Stimulated activated naive CD8-positive, alpha-beta T cell treated with anti-CD3 and anti-CD28 coated beads, Interleukin-15, Interleukin-2, amounts not matched to agents 100 ng/mL and 50 ng/mL, for 24 hours (primary cell): ENCODE measurements around the gene ADK.
"Not testable (repeated sequence)": the region's sequence is repeated elsewhere in the genome, so short reads cannot be mapped to it uniquely, and the experiment has no call there.

Experiments used
- H3K27ac Mint-ChIP-seq: one replicate; pipeline ENCODE4 v1.8.0; 2021; ENCODE audit warnings: mild to moderate bottlenecking, mixed read lengths
- H3K27me3 Mint-ChIP-seq: one replicate; pipeline ENCODE4 v1.8.0; 2021; ENCODE audit warnings: mixed read lengths
- H3K36me3 Mint-ChIP-seq: one replicate; pipeline ENCODE4 v1.8.0; 2021; ENCODE audit warnings: low read depth, mixed read lengths
- H3K4me1 Mint-ChIP-seq: one replicate; pipeline ENCODE4 v1.8.0; 2021; ENCODE audit warnings: low read depth, mixed read lengths
- H3K4me3 Mint-ChIP-seq: one replicate; pipeline ENCODE4 v1.8.0; 2021; ENCODE audit warnings: mild to moderate bottlenecking, mixed read lengths
- H3K9me3 Mint-ChIP-seq: one replicate; pipeline ENCODE4 v1.8.0; 2021; ENCODE audit warnings: mixed read lengths

Gene ADK

GRCh38 chr10:74518061-74518460 lies 367.0 kb downstream of the ADK start:
- Mint-ChIP-seq H3K27ac (no peak overlapping the region), H3K4me1 (peaks cover 4% of the 10 kb centered on the region), H3K27me3 (no peaks in the 10 kb centered on the region), H3K4me3 (no peak overlapping the region), H3K9me3 (peaks cover 24% of the 10 kb centered on the region), H3K36me3 (peaks cover 39% of the 10 kb centered on the region)

- Mint-ChIP-seq H3K4me3 (no peak overlapping the region), H3K9me3 (no peaks in the 10 kb centered on the region), H3K27me3 (no peaks in the 10 kb centered on the region), H3K36me3 (peaks cover 26% of the 10 kb centered on the region), H3K27ac (no peak overlapping the region), H3K4me1 (no peaks in the 10 kb centered on the region)
These were observed 370.5 kb downstream of the ADK start for GRCh38 chr10:74521526-74521925.

GRCh38 chr10:74523199-74523598 lies 372.2 kb downstream of the ADK start:
- Mint-ChIP-seq H3K9me3 (no peaks in the 10 kb centered on the region), H3K4me3 (no peak overlapping the region), H3K27ac (peak overlapping the region; percentile 5), H3K36me3 (peaks cover 36% of the 10 kb centered on the region), H3K4me1 (no peaks in the 10 kb centered on the region), H3K27me3 (no peaks in the 10 kb centered on the region)

- H3K4me3 Mint-ChIP-seq = no peak overlapping the region
- no peaks in the 10 kb centered on the region for H3K4me1 Mint-ChIP-seq
- peaks cover 47% of the 10 kb centered on the region for H3K36me3 Mint-ChIP-seq
These were observed 374.9 kb downstream of the ADK start for GRCh38 chr10:74525885-74526284.

GRCh38 chr10:74527611-74528010 lies 376.6 kb downstream of the ADK start:
- not testable (repeated sequence) for H3K9me3 Mint-ChIP-seq, H3K4me3 Mint-ChIP-seq, H3K4me1 Mint-ChIP-seq, H3K27me3 Mint-ChIP-seq
- H3K36me3 Mint-ChIP-seq = peaks cover 49% of the 10 kb centered on the region
- H3K27ac Mint-ChIP-seq = peak overlapping the region; percentile 48

More at GRCh38 chr10:74525885-74526284, 374.9 kb downstream of the ADK start:
- Mint-ChIP-seq H3K27ac (no peak overlapping the region), H3K27me3 (no peaks in the 10 kb centered on the region), H3K9me3 (no peaks in the 10 kb centered on the region)

- no peaks in the 10 kb centered on the region for H3K27me3 Mint-ChIP-seq
- H3K4me3 Mint-ChIP-seq = no peak overlapping the region
- H3K4me1 Mint-ChIP-seq = no peaks in the 10 kb centered on the region
- H3K36me3 Mint-ChIP-seq = peaks cover 39% of the 10 kb centered on the region
- H3K9me3 Mint-ChIP-seq = no peaks in the 10 kb centered on the region
- no peak overlapping the region for H3K27ac Mint-ChIP-seq
These were observed 378.2 kb downstream of the ADK start for GRCh38 chr10:74529205-74529604.

GRCh38 chr10:74530981-74531380 lies 380.0 kb downstream of the ADK start:
- Mint-ChIP-seq H3K27me3 (no peaks in the 10 kb centered on the region), H3K27ac (no peak overlapping the region), H3K4me3 (no peak overlapping the region)

GRCh38 chr10:74539317-74539716 lies 388.3 kb downstream of the ADK start:
- H3K27ac Mint-ChIP-seq = no peak overlapping the region
- no peak overlapping the region for H3K4me3 Mint-ChIP-seq
- H3K4me1 Mint-ChIP-seq = peaks cover 14% of the 10 kb centered on the region
- H3K27me3 Mint-ChIP-seq = no peaks in the 10 kb centered on the region
- H3K36me3 Mint-ChIP-seq = peaks cover 27% of the 10 kb centered on the region
- H3K9me3 Mint-ChIP-seq = no peaks in the 10 kb centered on the region

More at GRCh38 chr10:74530981-74531380, 380.0 kb downstream of the ADK start:
- no peaks in the 10 kb centered on the region for H3K9me3 Mint-ChIP-seq
- peaks cover 37% of the 10 kb centered on the region for H3K36me3 Mint-ChIP-seq
- peaks cover under 1% of the 10 kb centered on the region for H3K4me1 Mint-ChIP-seq

- no peak overlapping the region for H3K4me3 Mint-ChIP-seq
These were observed 390.4 kb downstream of the ADK start for GRCh38 chr10:74541375-74541774.

GRCh38 chr10:74542077-74542476 lies 391.1 kb downstream of the ADK start:
- Mint-ChIP-seq H3K4me3 (no peak overlapping the region), H3K9me3 (no peaks in the 10 kb centered on the region), H3K27me3 (no peaks in the 10 kb centered on the region), H3K4me1 (peaks cover 8% of the 10 kb centered on the region), H3K36me3 (peaks cover 22% of the 10 kb centered on the region), H3K27ac (no peak overlapping the region)

More at GRCh38 chr10:74541375-74541774, 390.4 kb downstream of the ADK start:
- Mint-ChIP-seq H3K27ac (no peak overlapping the region), H3K27me3 (no peaks in the 10 kb centered on the region), H3K36me3 (peaks cover 29% of the 10 kb centered on the region), H3K4me1 (peaks cover 11% of the 10 kb centered on the region), H3K9me3 (no peaks in the 10 kb centered on the region)

GRCh38 chr10:74543276-74543675 lies 392.3 kb downstream of the ADK start:
- no peaks in the 10 kb centered on the region for H3K27me3 Mint-ChIP-seq
- peaks cover 21% of the 10 kb centered on the region for H3K36me3 Mint-ChIP-seq
- H3K4me3 Mint-ChIP-seq = no peak overlapping the region
- H3K27ac Mint-ChIP-seq = no peak overlapping the region
- no peaks in the 10 kb centered on the region for H3K9me3 Mint-ChIP-seq
- H3K4me1 Mint-ChIP-seq = peaks cover 8% of the 10 kb centered on the region

GRCh38 chr10:74544106-74544505 lies 393.1 kb downstream of the ADK start:
- H3K27ac Mint-ChIP-seq = peak overlapping the region; percentile 24
- H3K36me3 Mint-ChIP-seq = peaks cover 23% of the 10 kb centered on the region
- peaks cover 8% of the 10 kb centered on the region for H3K4me1 Mint-ChIP-seq
- no peaks in the 10 kb centered on the region for H3K9me3 Mint-ChIP-seq
- no peak overlapping the region for H3K4me3 Mint-ChIP-seq
- H3K27me3 Mint-ChIP-seq = no peaks in the 10 kb centered on the region

- Mint-ChIP-seq H3K36me3 (peaks cover 38% of the 10 kb centered on the region), H3K4me3 (no peak overlapping the region), H3K4me1 (peaks cover 5% of the 10 kb centered on the region), H3K27ac (no peak overlapping the region), H3K27me3 (no peaks in the 10 kb centered on the region), H3K9me3 (no peaks in the 10 kb centered on the region)
These were observed 397.7 kb downstream of the ADK start for GRCh38 chr10:74548676-74549075.

GRCh38 chr10:74556072-74556705 lies 405.2 kb downstream of the ADK start:
- H3K4me3 Mint-ChIP-seq = no peak overlapping the region
- no peaks in the 10 kb centered on the region for H3K9me3 Mint-ChIP-seq
- peaks cover 11% of the 10 kb centered on the region for H3K4me1 Mint-ChIP-seq
- H3K27me3 Mint-ChIP-seq = no peaks in the 10 kb centered on the region
- H3K27ac Mint-ChIP-seq = no peak overlapping the region
- H3K36me3 Mint-ChIP-seq = peaks cover 34% of the 10 kb centered on the region

GRCh38 chr10:74557098-74557497 lies 406.1 kb downstream of the ADK start:
- H3K4me1 Mint-ChIP-seq = peaks cover 11% of the 10 kb centered on the region
- no peak overlapping the region for H3K4me3 Mint-ChIP-seq
- no peaks in the 10 kb centered on the region for H3K9me3 Mint-ChIP-seq
- H3K27me3 Mint-ChIP-seq = no peaks in the 10 kb centered on the region
- peaks cover 34% of the 10 kb centered on the region for H3K36me3 Mint-ChIP-seq
- H3K27ac Mint-ChIP-seq = no peak overlapping the region

GRCh38 chr10:74558403-74558802 lies 407.4 kb downstream of the ADK start:
- Mint-ChIP-seq H3K27me3 (no peaks in the 10 kb centered on the region), H3K9me3 (no peaks in the 10 kb centered on the region), H3K4me1 (peaks cover 11% of the 10 kb centered on the region), H3K4me3 (peak overlapping the region; percentile 9), H3K27ac (peak overlapping the region; percentile 67), H3K36me3 (peaks cover 21% of the 10 kb centered on the region)
